Transverse colon (tissue), 4 donors: ENCODE data around the gene CHMP5. TPM values are rescaled to one million over a fixed set of nuclear protein-coding genes. Genes with fewer than 3 reads are reported as not detected.

ENCODE experiments used
- DNase-seq: peaks from one replicate; pipeline ENCODE4 v3.0.0-alpha.2; 2019
- H3K27ac ChIP-seq, 4 donors: fragments of 200-600 bp; sonication (generic); 2 replicates each; pipeline ENCODE4 v1.5.1; 2016 to 2018; ENCODE audit warnings: inconsistent platforms in 4 of 4
- H3K27me3 ChIP-seq: fragments of 200-600 bp; sonication (generic); 2 replicates; pipeline ENCODE4 v1.5.1; 2017; ENCODE audit warnings: inconsistent platforms
- H3K36me3 ChIP-seq, 4 donors: fragments of 200-600 bp; sonication (generic); 2 replicates each; pipeline ENCODE4 v1.5.1; 2017 to 2019; ENCODE audit warnings: inconsistent platforms in 4 of 4
- H3K4me1 ChIP-seq, 4 donors: fragments of 200-600 bp; sonication (generic); 2 replicates each; pipeline ENCODE4 v1.5.1; 2017 to 2020; ENCODE audit warnings: inconsistent platforms in 4 of 4
- H3K4me3 ChIP-seq, 4 donors: fragments of 200-600 bp; sonication (generic); 1 replicate in 1 of 4; 2 replicates in 3 of 4; pipeline versions ENCODE4 v1.5.1 to v1.6.1; 2017 to 2019; ENCODE audit warnings: inconsistent platforms in 4 of 4
- H3K9me3 ChIP-seq, 2 donors: fragments of 200-600 bp; sonication (generic); 2 replicates each; pipeline ENCODE4 v1.5.1; 2017 to 2019; ENCODE audit warnings: inconsistent platforms in 2 of 2
- EP300 ChIP-seq: sonication (generic); formaldehyde crosslinking; IDR thresholded peaks from one replicate; pipeline ENCODE4 v1.6.1; 2017; ENCODE audit warnings: antibody characterized with exemption, low read depth
- POLR2A ChIP-seq: fragments of 450-650 bp; IDR thresholded peaks from one replicate; pipeline ENCODE4 v1.6.1; 2016; ENCODE audit warnings: antibody characterized with exemption, mild to moderate bottlenecking, moderate library complexity
- POLR2AphosphoS5 ChIP-seq, 3 donors: sonication (generic); formaldehyde crosslinking; IDR thresholded peaks; one replicate each; pipeline ENCODE4 v1.6.1; 2016; ENCODE audit warnings: antibody characterized with exemption in 3 of 3
- WGBS, 2 donors: methylation state at CpG; one replicate each; pipeline ENCODE4 v1.1.5; 2018; ENCODE audit warnings: low coverage in 1 of 2; 5-methylcytosine and 5-hydroxymethylcytosine counted together
- in situ Hi-C, 4 donors: fragments of 200-750 bp; cut with MboI; loops; one replicate each; pipeline versions ENCODE4 v1.15.0 to v1.15.1; 2017; ENCODE audit warnings: low sequenced_read_pairs in 3 of 4, low pct_ligation_motif_present in 1 of 4, low pct_unique_long_range_greater_than_20kb in 1 of 4
- intact Hi-C: fragments of 100-400 bp; cut with DNase I; formaldehyde crosslinking; loops from one replicate; pipeline ENCODE4 v1.15.1; 2023; ENCODE audit warnings: low total_unique reads
- total RNA-seq, 4 donors: library from RNA; depleted of rRNA; stranded (reverse); fragments of >200 nt; gene quantifications; one replicate each; pipeline ENCODE4 v1.1.0, GENCODE V29; 2016
- TF ChIP-seq, protein P1 (sequence below), 5 experiments: fragments of 200-600 bp in 3 of 5; fragments of 450-650 bp in 2 of 5; sonication (generic) in 3 of 5; IDR thresholded peaks; 1 replicate in 2 of 5; 2 replicates in 3 of 5; pipeline ENCODE4 v1.5.1; 2016 to 2017; ENCODE audit warnings: antibody characterized with exemption in 5 of 5, inconsistent platforms in 3 of 5, mild to moderate bottlenecking in 2 of 5, moderate library complexity in 1 of 5

Gene CHMP5
- total RNA-seq, 4 donors from 2014 or later: 23.3 to 100 (median 56.5) TPM

- Histone ChIP-seq H3K36me3 (peaks cover 0 to 45% (median 13%) of the 10 kb centered on the region in 4 donors), H3K27ac (no peak overlapping the region), H3K4me3 (no peak overlapping the region), H3K27me3 (no peaks in the 10 kb centered on the region), H3K9me3 (no peaks in the 10 kb centered on the region), H3K4me1 (peaks cover 9 to 41% (median 13%) of the 10 kb centered on the region in 4 donors)
- intact Hi-C loops (no loop called here), in situ Hi-C loops (no loop called here)
- no peak for TF ChIP-seq POLR2A
- TF ChIP-seq POLR2AphosphoS5 (IDR thresholded peaks at IDR 0.05): no peak
- TF ChIP-seq, protein P1, sequence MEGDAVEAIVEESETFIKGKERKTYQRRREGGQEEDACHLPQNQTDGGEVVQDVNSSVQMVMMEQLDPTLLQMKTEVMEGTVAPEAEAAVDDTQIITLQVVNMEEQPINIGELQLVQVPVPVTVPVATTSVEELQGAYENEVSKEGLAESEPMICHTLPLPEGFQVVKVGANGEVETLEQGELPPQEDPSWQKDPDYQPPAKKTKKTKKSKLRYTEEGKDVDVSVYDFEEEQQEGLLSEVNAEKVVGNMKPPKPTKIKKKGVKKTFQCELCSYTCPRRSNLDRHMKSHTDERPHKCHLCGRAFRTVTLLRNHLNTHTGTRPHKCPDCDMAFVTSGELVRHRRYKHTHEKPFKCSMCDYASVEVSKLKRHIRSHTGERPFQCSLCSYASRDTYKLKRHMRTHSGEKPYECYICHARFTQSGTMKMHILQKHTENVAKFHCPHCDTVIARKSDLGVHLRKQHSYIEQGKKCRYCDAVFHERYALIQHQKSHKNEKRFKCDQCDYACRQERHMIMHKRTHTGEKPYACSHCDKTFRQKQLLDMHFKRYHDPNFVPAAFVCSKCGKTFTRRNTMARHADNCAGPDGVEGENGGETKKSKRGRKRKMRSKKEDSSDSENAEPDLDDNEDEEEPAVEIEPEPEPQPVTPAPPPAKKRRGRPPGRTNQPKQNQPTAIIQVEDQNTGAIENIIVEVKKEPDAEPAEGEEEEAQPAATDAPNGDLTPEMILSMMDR (IDR thresholded peaks at IDR 0.05): no peak
- TF ChIP-seq EP300: no peak
- 96% methylated on average over 3 of the region's 3 CpGs for WGBS, 2 donors
- DNase-seq: no peak
Observed at GRCh38 chr9:33270146-33270545, 5.3 kb downstream of the CHMP5 start.

GRCh38 chr9:33272061-33272460, 7.2 kb downstream of the CHMP5 start:
- H3K27me3 ChIP-seq: no peaks in the 10 kb centered on the region
- no peak overlapping the region for H3K4me3 ChIP-seq
- H3K4me1 ChIP-seq: peaks cover 0 to 22% (median 5%) of the 10 kb centered on the region in 4 donors
- 58 to 90% methylated on average over 1 of the region's 1 CpG for whole genome bisulfite sequencing, 2 donors
- peak; percentile 57 for DNase-seq
- H3K27ac ChIP-seq: peak overlapping the region; percentile 57 to 82 (median 70)
- TF ChIP-seq EP300 (no peak), POLR2AphosphoS5 (IDR thresholded peaks at IDR 0.05) (peak in 2 of 3 donors; percentile 27 to 34)
- intact Hi-C loops: no loop called here
- H3K36me3 ChIP-seq: peaks cover 0 to 55% (median 18%) of the 10 kb centered on the region in 4 donors
- in situ Hi-C loops: no loop called here
- no peaks in the 10 kb centered on the region for H3K9me3 ChIP-seq

DNA sequence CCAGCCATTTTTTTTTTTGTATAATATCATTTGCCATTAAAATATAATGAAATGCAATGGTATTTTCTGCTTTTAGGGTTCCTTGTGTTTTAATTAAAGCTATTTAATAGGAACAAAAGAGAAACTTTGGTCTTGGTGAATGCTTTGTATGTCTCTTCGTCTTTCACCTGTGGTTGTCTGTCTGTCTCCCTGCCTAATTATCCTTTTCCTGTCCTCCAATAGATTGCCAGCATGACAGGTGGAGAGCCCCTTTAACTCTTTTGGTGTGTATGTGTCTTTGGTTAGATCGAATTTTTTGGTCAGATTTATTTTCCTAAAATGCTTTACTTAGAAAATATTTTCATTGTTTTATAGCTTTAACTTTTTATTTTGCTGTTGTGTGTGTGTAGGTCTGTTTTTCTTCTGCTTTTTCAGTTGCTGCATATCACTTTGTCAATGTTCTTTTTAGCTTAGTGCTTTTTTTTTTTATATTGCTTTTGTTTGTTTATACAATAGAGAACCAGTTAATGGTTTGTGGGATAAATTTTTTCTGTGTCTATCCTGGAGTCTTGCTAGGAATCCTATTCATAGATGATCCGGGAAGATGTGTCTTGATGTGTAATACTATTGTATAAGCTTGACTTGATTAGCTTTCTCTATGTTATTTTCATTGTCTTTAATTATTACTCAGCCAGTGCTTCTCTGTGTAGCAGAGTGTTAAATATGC, 8.6 kb downstream of the CHMP5 start:
- H3K9me3 ChIP-seq: no peaks in the 10 kb centered on the region
- H3K27ac ChIP-seq: peak overlapping the region in 1 of 4 donors; percentile 5
- DNase-seq: no peak
- peaks cover 0 to 60% (median 25%) of the 10 kb centered on the region in 4 donors for H3K36me3 ChIP-seq
- peaks cover 0 to 22% (median 5%) of the 10 kb centered on the region in 4 donors for H3K4me1 ChIP-seq
- H3K27me3 ChIP-seq: no peaks in the 10 kb centered on the region
- no peak for TF ChIP-seq EP300
- TF ChIP-seq POLR2AphosphoS5 (IDR thresholded peaks at IDR 0.05): no peak
- TF ChIP-seq, protein P1 (IDR thresholded peaks at IDR 0.05): no peak
- no peak for TF ChIP-seq POLR2A
- WGBS, 2 donors: 67 to 72% methylated on average over 3 of the region's 3 CpGs
- intact Hi-C loops (no loop called here), in situ Hi-C loops (no loop called here)
- H3K4me3 ChIP-seq: no peak overlapping the region

DNA sequence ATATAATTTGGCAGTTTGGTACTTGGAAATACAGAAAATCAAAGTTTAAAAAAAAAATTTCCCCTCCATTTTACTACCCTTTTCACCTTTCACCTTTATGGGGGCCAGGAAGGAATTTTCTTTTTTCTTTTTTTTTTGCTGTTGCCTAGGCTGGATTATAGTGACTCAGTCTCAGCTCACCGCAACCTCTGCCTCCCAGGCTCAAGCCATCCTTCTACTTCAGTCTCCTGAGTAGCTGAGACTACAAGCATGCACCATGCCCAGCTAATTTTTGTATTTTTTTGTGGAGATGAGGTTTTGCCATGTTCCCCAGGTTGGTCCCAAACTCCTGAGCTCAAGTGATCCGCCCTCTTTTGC, 9.1 kb downstream of the CHMP5 start:
- H3K4me1 ChIP-seq: peaks cover 0 to 22% (median 5%) of the 10 kb centered on the region in 4 donors
- H3K36me3 ChIP-seq: peaks cover 0 to 61% (median 27%) of the 10 kb centered on the region in 4 donors
- H3K27ac ChIP-seq: no peak overlapping the region
- H3K27me3 ChIP-seq: no peaks in the 10 kb centered on the region
- H3K9me3 ChIP-seq: no peaks in the 10 kb centered on the region
- WGBS, 2 donors: 100% methylated on average over 2 of the region's 2 CpGs; no CpG with 5 or more reads in 1 of the 2 donors
- no peak overlapping the region for H3K4me3 ChIP-seq
- intact Hi-C loops: no loop called here
- in situ Hi-C loops: no loop called here
- no peak for DNase-seq
- TF ChIP-seq POLR2A (no peak), EP300 (no peak), POLR2AphosphoS5 (IDR thresholded peaks at IDR 0.05) (no peak)
- TF ChIP-seq, protein P1 (IDR thresholded peaks at IDR 0.05): no peak
